Thyroid gland (tissue), 4 donors: ENCODE measurements around the gene KREMEN1. TPM values are rescaled to one million over a fixed set of nuclear protein-coding genes. Genes with fewer than 3 reads are reported as not detected.

Source experiments
- DNase-seq, 2 donors: peaks; one replicate each; pipeline ENCODE4 v3.0.0-alpha.2; 2019
- H3K27ac ChIP-seq, 3 donors: fragments of 200-600 bp; sonication (generic); 1 replicate in 2 of 3; 2 replicates in 1 of 3; pipeline ENCODE4 v1.5.1; 2016 to 2019; ENCODE audit warnings: mild to moderate bottlenecking in 1 of 3, moderate library complexity in 1 of 3
- H3K27me3 ChIP-seq: fragments of 200-600 bp; sonication (generic); one replicate; pipeline ENCODE4 v1.5.1; 2019
- H3K36me3 ChIP-seq, 2 donors: fragments of 200-600 bp; sonication (generic); one replicate each; pipeline ENCODE4 v1.5.1; 2016 to 2019
- H3K4me1 ChIP-seq, 2 donors: fragments of 200-600 bp; sonication (generic); one replicate each; pipeline ENCODE4 v1.5.1; 2017 to 2019
- H3K4me3 ChIP-seq, 3 donors: fragments of 200-600 bp; sonication (generic); replicated peaks in 1 of 3; 1 replicate in 2 of 3; 2 replicates in 1 of 3; pipeline ENCODE4 v1.5.1; 2016; ENCODE audit warnings: mild to moderate bottlenecking in 1 of 3
- H3K9me3 ChIP-seq: fragments of 200-600 bp; sonication (generic); one replicate; pipeline ENCODE4 v1.5.1; 2017
- POLR2A ChIP-seq, 2 donors: fragments of 450-650 bp; IDR thresholded peaks; one replicate each; pipeline ENCODE4 v1.6.1; 2017; ENCODE audit warnings: antibody characterized with exemption in 2 of 2, mild to moderate bottlenecking in 2 of 2, moderate library complexity in 1 of 2
- WGBS, 2 donors: methylation state at CpG; one replicate each; pipeline ENCODE4 v1.1.5; 2017; 5-methylcytosine and 5-hydroxymethylcytosine counted together
- intact Hi-C: fragments of 100-400 bp; cut with DNase I; formaldehyde crosslinking; loops from one replicate; pipeline ENCODE4 v1.15.1; 2023
- total RNA-seq, 4 donors: library from RNA; depleted of rRNA; stranded (reverse); fragments of >200 nt; gene quantifications; one replicate each; pipeline ENCODE4 v1.2.3, GENCODE V29; 2016
- TF ChIP-seq, protein P1 (sequence below), 6 experiments: fragments of 200-600 bp in 3 of 6; fragments of 450-650 bp in 3 of 6; sonication (generic) in 3 of 6; IDR thresholded peaks; one replicate each; pipeline ENCODE4 v1.5.1; 2016 to 2019; ENCODE audit warnings: antibody characterized with exemption in 6 of 6, mild to moderate bottlenecking in 2 of 6, inconsistent platforms in 1 of 6, moderate library complexity in 1 of 6

Gene KREMEN1
- total RNA-seq, 4 donors from 2014 or later: 18.1 to 27.1 (median 25.6) TPM

- intact Hi-C loops: loop anchor here (10.0 kb wide), 1 partner anchor 190 kb away; no protein-coding TSS in a partner anchor
- DNase-seq: no peak
- TF ChIP-seq, protein P1, sequence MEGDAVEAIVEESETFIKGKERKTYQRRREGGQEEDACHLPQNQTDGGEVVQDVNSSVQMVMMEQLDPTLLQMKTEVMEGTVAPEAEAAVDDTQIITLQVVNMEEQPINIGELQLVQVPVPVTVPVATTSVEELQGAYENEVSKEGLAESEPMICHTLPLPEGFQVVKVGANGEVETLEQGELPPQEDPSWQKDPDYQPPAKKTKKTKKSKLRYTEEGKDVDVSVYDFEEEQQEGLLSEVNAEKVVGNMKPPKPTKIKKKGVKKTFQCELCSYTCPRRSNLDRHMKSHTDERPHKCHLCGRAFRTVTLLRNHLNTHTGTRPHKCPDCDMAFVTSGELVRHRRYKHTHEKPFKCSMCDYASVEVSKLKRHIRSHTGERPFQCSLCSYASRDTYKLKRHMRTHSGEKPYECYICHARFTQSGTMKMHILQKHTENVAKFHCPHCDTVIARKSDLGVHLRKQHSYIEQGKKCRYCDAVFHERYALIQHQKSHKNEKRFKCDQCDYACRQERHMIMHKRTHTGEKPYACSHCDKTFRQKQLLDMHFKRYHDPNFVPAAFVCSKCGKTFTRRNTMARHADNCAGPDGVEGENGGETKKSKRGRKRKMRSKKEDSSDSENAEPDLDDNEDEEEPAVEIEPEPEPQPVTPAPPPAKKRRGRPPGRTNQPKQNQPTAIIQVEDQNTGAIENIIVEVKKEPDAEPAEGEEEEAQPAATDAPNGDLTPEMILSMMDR (IDR thresholded peaks at IDR 0.05): no peak
These were observed 18.5 kb upstream of the KREMEN1 start for GRCh38 chr22:29054251-29054767.

DNA sequence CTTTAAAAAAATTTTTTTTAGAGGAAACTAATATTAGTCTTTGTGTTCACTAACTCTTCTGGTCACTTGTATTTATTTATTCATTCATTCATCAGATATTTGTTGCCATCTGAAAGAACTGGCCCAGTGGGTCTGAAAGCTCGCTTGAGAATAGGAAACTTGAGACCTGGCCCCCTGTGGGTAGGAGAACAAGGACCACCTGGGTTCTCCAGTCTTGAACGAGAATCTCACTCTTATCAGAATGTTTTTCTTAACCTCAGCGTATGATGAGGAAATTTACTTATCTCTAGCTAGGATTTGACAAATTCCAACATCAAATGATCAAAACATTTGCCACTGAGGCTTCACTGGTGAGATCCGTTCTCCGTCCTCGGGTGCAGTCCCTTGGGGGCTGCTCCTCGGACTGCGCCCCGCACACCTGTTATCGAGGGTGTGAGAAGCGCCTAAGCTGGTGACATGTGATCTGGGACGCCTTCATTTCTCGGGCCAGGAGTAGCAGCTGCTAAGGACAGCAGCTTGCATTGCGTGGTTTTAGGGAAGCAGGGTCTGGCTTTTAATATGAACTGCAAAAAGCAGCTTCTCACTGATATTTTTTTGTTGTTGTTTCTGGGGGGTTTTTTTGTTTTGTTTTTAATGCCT is 17.5 kb upstream of the KREMEN1 start:
- no peak overlapping the region for H3K27ac ChIP-seq
- no peak overlapping the region for H3K4me3 ChIP-seq
- H3K4me1 ChIP-seq: no peaks in the 10 kb centered on the region
- DNase-seq: no peak
- intact Hi-C loops: loop anchor here (10.0 kb wide), 1 partner anchor 189 kb away; no protein-coding TSS in a partner anchor
- TF ChIP-seq POLR2A (IDR thresholded peaks at IDR 0.05): no peak
- TF ChIP-seq, protein P1 (IDR thresholded peaks at IDR 0.05): no peak
- WGBS, 2 donors: 62 to 77% methylated on average over 14 of the region's 14 CpGs
- no peaks in the 10 kb centered on the region for H3K9me3 ChIP-seq
- H3K27me3 ChIP-seq: no peaks in the 10 kb centered on the region
- H3K36me3 ChIP-seq: peaks cover 4 to 10% of the 10 kb centered on the region in 2 donors

More at GRCh38 chr22:29054251-29054767, 18.5 kb upstream of the KREMEN1 start:
- WGBS, 2 donors: 81 to 87% methylated on average over 5 to 10 of the region's 10 CpGs
- Histone ChIP-seq H3K27ac (no peak overlapping the region), H3K9me3 (no peaks in the 10 kb centered on the region), H3K36me3 (peaks cover 14 to 20% of the 10 kb centered on the region in 2 donors), H3K4me3 (no peak overlapping the region), H3K4me1 (no peaks in the 10 kb centered on the region), H3K27me3 (no peaks in the 10 kb centered on the region)

GRCh38 chr22:29056472-29056871 is 16.4 kb upstream of the KREMEN1 start:
- 97 to 98% methylated on average over 3 of the region's 3 CpGs for WGBS, 2 donors
- Histone ChIP-seq H3K4me1 (no peaks in the 10 kb centered on the region), H3K27me3 (no peaks in the 10 kb centered on the region), H3K4me3 (no peak overlapping the region), H3K9me3 (no peaks in the 10 kb centered on the region), H3K36me3 (no peaks in the 10 kb centered on the region), H3K27ac (no peak overlapping the region)
- DNase-seq: no peak
- TF ChIP-seq, protein P1 (IDR thresholded peaks at IDR 0.05): no peak
- TF ChIP-seq POLR2A (IDR thresholded peaks at IDR 0.05): no peak
- intact Hi-C loops: loop anchor here (10.0 kb wide), 1 partner anchor 188 kb away; no protein-coding TSS in a partner anchor

GRCh38 chr22:29060251-29060869 is 12.5 kb upstream of the KREMEN1 start:
- no peak overlapping the region for H3K4me3 ChIP-seq
- no peak for DNase-seq
- H3K36me3 ChIP-seq: no peaks in the 10 kb centered on the region
- H3K27me3 ChIP-seq: no peaks in the 10 kb centered on the region
- no peak overlapping the region for H3K27ac ChIP-seq
- no peaks in the 10 kb centered on the region for H3K9me3 ChIP-seq
- intact Hi-C loops: no loop called here
- no peak for TF ChIP-seq POLR2A (IDR thresholded peaks at IDR 0.05)
- TF ChIP-seq, protein P1 (IDR thresholded peaks at IDR 0.05): no peak
- H3K4me1 ChIP-seq: peaks cover 0 to 7% of the 10 kb centered on the region in 2 donors
- WGBS, 2 donors: 90% methylated on average over 12 of the region's 12 CpGs

- 53 to 71% methylated on average over 7 of the region's 7 CpGs for WGBS, 2 donors
These were observed 11.9 kb upstream of the KREMEN1 start for GRCh38 chr22:29060931-29061330.

More at GRCh38 chr22:29060931-29061330, 11.9 kb upstream of the KREMEN1 start:
- H3K9me3 ChIP-seq: no peaks in the 10 kb centered on the region
- H3K4me3 ChIP-seq: no peak overlapping the region
- peaks cover 0 to 7% of the 10 kb centered on the region in 2 donors for H3K4me1 ChIP-seq
- TF ChIP-seq, protein P1 (IDR thresholded peaks at IDR 0.05): no peak
- no peak for TF ChIP-seq POLR2A (IDR thresholded peaks at IDR 0.05)
- H3K27ac ChIP-seq: no peak overlapping the region
- DNase-seq: no peak
- no peaks in the 10 kb centered on the region for H3K36me3 ChIP-seq
- intact Hi-C loops: no loop called here
- no peaks in the 10 kb centered on the region for H3K27me3 ChIP-seq
